ENCODE results near the gene GPATCH3.
"Not testable (repeated sequence)": the region's sequence is repeated elsewhere in the genome, so short reads cannot be mapped to it uniquely, and the experiment has no call there.

The GPATCH3 gene

DNA sequence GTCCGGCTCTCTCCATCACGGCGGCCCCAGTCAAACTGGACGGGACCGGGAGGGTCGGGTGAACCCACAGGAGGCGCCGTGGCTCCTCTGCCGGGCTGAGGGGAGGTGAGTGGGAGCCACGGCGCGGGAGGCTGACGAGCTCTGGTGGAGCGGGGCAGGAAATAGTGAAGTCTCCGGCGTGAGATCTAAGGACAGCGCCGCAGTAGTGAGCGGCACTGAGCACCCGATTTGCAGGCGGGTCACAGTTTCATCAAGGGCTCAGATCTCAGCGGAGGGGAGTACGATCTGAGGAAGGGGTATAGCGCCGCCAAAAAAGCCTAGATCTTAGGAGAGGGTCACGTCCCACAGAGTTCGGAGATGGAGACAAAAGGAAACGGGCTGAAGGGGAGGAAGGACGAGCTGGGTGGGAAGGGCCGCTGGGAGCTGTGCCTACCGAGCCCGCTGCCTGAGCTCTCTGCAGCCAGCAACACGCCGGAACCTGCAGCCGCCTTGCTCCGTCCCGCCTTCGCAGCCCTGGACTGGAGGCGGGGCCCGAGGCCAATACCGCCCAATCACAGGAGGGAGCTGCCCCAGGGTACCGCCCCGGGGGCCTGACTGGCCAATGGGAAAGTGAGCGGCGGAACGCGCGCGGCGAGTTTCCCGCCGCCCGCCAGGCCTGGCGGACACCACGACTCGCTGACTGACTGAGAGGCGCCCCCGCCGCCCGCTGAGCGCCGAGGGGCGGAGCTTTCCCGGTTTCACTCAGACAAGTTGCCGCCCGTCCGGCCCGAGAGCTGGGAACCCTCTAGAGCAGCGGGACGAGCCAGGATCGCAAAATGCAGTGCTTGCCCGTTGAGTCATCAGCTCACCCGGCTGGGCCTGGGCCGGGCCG, 35.4 kb downstream of the GPATCH3 start:
- peak; percentile 80 to 98 (median 87) for DNase-seq (ENCODE audit: low read depth in 2 of 3, low spot score in 2 of 3)

DNA sequence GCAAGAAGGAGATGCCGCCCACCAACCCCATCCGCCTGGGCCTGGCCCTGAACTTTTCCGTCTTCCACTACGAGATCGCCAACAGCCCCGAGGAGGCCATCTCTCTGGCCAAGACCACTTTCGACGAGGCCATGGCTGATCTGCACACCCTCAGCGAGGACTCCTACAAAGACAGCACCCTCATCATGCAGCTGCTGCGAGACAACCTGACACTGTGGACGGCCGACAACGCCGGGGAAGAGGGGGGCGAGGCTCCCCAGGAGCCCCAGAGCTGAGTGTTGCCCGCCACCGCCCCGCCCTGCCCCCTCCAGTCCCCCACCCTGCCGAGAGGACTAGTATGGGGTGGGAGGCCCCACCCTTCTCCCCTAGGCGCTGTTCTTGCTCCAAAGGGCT, 36.6 kb downstream of the GPATCH3 start:
- DNase-seq (ENCODE audit: low read depth in 2 of 3, low spot score in 2 of 3), result no peak

DNA sequence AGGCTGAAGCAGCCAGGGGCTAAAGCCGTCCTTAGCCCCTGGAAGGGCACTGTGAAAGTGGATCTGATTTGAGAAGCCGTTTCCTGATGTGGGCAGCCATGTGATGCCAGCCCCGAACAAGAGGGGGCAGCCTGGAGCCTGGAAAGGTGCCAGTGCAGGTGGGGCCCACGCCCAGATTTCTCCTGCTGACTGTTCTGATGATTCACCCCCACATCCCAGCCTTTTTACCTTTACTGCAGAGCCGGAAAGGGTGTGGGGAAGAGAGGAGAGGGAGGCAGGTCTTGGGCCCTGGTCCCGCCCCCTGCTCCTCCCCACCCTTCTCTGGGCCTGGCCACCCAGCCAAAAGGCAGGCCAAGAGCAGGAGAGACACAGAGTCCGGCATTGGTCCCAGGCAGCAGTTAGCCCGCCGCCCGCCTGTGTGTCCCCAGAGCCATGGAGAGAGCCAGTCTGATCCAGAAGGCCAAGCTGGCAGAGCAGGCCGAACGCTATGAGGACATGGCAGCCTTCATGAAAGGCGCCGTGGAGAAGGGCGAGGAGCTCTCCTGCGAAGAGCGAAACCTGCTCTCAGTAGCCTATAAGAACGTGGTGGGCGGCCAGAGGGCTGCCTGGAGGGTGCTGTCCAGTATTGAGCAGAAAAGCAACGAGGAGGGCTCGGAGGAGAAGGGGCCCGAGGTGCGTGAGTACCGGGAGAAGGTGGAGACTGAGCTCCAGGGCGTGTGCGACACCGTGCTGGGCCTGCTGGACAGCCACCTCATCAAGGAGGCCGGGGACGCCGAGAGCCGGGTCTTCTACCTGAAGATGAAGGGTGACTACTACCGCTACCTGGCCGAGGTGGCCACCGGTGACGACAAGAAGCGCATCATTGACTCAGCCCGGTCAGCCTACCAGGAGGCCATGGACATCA, 37.2 kb downstream of the GPATCH3 start, which contains the start of gene SFN:
Gene SFN (plus strand): TSS at position 369 of the 904 bp plus-strand sequence. CDS start 64 bp downstream, at position 433.
- peak in 1 of 3 experiments; percentile 31 for DNase-seq (ENCODE audit: low read depth in 2 of 3, low spot score in 2 of 3)

DNA sequence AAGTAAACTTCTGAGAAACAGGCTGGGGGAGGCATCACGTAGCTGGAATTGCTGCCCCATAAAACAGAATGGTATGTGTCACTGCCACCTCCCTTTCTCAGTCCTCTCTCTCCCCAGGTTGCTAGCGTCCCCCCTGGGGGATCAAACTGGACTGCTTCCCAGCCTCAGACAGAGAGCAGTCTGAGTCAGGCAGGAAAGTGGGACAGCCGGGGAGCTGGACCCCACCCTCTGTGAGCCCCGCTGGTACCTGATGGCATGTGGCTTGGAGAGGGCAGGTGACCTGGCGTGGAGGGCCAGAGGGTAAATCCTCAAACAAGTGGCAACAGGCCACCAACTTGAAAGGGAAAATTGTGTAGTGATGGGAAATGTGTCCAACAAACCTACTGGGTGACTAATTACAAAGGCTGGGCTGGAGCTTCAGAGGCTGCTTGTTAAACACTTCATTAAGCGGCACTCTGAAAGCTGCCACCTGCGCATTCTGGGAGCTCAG, 38.3 kb downstream of the GPATCH3 start:
- no peak for DNase-seq (ENCODE audit: low read depth in 2 of 3, low spot score in 2 of 3)

DNA sequence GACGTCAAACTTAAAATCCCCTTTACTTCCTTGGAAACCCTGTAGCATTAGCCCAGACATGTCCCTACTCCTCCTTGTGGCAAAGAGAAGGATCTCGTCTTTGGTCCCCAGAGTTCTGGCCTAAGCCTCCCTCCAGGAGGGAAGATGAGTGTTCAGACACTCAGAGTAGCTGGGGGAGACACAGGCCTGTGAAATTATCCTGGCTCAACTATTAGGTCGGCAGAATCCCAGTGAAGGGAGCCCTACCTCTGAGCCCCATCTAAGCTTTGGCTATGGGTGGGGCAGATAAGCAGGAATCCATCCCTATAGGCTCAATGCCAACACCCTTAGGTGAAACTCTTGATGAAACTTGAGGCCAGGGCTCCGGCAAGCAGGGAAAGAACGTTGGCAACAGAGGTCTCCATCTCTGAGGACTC, 39.0 kb downstream of the GPATCH3 start:
- DNase-seq (ENCODE audit: low read depth in 2 of 3, low spot score in 2 of 3), result no peak

DNA sequence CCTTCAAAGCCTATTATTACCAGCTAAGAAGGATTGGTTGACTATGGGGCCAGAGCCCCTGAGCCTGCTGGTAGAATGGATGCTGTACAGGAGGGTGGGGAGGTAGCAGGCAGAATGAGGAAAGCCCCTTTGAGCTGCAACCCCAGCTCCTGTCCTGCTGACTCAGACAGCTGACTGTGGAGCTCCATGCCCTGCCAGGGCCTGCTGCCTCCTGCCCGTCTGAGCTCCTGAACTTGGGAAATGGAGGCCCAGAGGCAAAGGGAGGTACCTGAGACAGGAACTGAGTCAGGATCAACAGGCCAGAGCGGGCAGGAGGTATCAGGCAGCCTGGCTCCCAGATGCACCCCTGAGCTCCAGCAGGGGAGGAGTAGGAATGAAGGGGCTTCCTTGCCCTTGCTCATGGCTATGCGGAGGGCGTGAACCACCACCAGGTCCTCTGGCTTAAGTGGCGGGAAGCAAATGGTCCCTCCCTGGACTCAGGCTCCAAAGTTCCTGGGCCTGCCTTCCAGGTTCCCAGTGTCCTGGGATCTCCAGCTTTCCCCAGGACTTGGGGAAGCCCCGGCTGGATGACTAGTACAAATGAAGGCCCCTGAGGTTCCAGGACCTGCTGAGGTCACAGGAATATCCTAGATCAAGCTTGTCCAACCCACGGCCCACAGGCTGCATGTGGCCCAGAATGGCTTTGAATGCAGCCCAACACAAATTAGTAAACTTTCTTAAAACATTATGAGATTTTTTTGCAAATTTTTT, 41.2 kb downstream of the GPATCH3 start:
- DNase-seq (ENCODE audit: low read depth in 2 of 3, low spot score in 2 of 3), result no peak

DNA sequence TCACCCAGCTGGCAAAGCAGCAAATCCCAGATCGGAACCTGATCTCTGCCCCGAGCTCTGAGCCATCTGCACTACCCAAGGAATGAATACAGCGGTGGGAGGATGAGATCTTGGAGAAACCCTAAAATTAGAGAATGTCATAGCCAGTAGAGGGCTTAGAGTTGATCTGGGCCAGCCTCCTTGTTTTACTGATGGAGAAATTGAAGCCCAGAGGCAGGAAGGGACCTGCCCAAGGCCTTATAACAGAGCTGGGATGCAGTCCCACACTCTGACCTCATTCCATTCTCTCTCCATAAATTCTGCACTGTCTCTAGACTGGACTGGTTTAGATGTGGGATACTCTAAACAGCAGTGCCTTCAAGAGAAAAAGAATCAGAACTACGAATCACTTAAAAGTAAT, 42.1 kb downstream of the GPATCH3 start:
- no peak for DNase-seq (ENCODE audit: low read depth in 2 of 3, low spot score in 2 of 3)

DNA sequence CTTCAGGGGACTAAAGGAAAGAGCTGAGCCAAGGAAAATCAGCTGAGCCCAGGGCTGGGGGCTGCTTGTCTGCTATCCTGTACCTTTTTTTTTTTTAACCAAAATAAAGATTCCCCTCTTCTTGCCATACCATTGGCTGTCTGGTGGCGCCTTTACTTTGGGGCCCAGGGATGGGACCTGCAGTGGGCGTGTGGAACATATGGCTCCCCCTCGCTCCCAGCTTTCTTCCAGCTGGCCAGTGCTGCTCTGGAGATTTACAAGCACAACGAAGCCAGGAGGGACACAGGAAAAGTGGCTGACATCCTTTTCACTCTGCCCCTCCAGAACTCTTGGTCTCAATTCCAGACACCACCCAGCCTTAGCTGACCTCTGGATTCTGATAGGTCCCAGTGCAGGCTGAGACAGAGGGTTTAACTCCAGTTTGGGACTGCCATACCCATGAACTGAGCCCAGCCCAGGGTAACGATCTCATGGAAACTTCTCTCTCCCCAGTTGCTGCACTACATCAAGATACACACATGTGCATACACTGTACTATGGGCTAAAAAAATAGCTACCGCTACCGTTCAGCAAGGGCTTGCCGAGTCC, 42.7 kb downstream of the GPATCH3 start:
- DNase-seq (ENCODE audit: low read depth in 2 of 3, low spot score in 2 of 3), result no peak

DNA sequence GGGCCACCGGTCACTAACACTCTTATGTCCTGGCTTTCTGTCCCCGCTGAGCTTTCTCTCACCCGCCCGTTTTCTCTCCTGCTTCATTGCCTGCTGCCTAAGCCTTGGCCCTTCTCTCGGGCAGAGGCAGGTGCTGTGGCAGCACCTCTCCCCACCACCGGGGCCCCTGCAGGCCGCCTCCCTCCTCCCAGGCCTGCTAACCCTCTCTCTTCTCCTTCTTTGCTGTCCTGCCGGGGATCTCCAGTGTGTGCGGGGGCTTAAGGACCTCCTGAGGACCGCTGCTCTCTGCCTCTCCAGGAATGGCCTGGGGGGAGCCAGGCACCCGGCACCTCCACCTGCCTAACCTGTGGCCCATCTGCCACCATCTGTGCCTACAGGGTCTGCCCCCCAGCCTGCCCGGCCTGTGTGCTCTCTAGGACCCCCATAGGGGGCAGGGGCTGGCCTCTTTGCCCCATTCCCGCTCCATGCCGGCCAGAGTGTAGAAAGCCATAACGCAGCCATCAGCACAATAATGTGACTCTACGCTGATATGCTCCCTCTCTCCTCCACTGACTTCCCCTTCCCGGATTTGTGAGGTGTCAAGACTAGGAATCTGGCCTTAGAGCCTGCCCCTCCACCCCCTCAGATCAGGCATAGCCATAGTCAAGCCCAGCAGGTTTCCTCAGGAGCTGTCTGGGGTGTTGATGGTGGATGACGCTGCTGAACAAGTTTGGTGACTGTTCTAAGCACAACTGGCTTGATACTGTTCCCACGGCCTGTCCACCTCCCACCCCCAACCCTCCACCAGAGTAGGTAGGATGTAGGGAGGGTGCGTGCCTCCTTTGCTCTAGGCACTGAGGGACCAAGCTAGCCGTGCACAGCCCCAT, 43.4 kb downstream of the GPATCH3 start:
- no peak for DNase-seq (ENCODE audit: low read depth in 2 of 3, low spot score in 2 of 3)

DNA sequence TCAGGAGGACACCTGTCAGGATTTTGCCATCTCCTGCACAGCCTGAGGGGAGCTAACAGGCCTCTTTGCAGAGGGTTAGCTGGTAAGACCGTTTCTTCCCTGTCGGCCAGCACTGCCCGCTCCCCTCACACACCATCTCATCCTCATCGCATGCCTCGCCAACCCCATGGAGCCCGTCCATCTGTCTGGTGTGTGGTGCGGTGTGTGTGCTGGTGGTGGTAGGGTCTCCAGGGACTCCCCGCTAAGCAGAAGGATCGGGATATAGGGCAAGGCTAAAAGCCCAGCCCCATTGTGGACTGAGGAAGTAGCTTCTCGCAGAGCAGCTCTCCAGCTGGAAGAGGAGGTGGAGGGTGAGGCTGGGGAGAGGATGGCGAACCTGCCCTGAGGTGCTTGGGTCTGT, 44.1 kb downstream of the GPATCH3 start:
- DNase-seq (ENCODE audit: low read depth in 2 of 3, low spot score in 2 of 3), result no peak

DNA sequence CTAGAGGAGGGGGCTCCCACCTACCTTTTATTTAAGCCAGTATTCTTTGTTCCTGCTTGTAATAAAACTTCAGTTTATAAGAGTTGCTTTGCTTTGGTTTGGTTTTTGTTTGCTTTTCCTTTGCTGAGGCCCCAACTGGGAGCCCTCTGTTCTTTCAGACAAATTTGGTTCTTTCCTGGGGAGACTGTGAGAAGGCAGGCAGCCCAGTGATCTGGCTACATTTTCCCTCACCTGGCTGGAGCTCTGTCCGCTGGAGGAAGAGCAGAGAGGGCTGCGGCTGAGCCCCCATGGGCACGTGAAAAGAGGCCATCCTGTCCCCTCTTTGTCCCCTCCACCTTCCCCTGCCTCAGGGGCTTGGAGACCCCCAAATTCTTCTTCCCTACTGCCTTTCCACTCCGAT, 44.6 kb downstream of the GPATCH3 start:
- DNase-seq (ENCODE audit: low read depth in 2 of 3, low spot score in 2 of 3), result no peak

DNA sequence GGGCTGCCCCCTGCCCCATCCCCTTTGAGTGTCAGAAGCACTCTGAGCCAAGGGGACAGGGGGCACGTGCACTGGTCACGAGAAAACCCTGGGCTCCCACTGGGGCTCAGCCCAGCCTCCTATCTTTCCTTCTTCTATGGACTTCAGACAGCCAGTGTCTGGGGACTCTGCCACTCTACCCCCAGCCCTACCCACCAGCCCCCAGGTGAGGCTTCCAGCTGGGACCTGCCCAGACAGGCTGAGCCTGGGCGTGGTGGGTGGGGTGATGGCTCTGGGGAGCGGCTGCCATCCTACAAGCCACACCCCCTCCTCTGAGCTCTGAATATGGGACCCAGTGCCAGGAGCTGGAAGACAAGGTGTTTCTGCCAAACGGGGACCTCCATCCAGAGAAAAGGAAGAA, 45.4 kb downstream of the GPATCH3 start:
- no peak for DNase-seq (ENCODE audit: low read depth in 2 of 3, low spot score in 2 of 3)

DNA sequence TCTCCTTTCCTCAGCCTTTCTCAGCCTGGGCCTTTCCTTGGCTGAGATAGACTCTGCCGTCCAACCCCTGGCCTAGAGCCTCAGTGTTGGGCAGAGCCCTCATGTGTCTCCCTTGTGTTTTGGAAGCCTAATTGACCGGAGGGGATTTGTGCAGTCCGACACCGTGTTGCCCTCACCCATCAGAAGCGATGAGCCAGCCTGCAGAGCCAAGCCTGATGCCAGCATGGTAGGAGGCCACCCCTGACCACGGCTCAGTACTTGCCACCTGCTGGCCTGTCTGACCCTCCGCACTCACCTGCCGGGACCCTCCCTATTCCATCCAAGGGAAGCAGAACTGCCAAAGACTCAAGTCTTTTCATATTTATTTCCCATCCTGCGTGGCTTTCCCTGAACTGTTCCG, 46.7 kb downstream of the GPATCH3 start:
- no peak for DNase-seq (ENCODE audit: low read depth in 2 of 3, low spot score in 2 of 3)

DNA sequence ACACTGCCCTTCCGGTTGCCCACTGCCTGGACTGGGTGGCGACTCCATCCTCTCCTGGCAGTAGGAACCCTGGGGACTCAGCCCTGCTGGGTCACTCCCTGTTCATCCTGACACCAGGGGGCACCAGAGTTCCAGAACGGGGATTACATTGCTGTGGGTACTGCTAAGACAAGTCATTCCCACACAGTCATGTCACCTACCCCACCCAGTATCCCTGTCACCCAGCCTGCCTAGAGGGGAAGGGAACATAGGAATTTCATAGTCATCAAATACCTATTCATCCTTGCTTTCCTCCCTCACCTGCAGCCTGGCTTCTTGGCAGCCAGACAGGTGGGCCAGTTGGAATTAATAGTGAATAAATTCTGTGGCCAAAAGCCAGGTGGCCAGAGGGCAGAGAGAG, 47.1 kb downstream of the GPATCH3 start:
- peak; percentile 30 to 68 (median 55) for DNase-seq (ENCODE audit: low read depth in 2 of 3, low spot score in 2 of 3)

DNA sequence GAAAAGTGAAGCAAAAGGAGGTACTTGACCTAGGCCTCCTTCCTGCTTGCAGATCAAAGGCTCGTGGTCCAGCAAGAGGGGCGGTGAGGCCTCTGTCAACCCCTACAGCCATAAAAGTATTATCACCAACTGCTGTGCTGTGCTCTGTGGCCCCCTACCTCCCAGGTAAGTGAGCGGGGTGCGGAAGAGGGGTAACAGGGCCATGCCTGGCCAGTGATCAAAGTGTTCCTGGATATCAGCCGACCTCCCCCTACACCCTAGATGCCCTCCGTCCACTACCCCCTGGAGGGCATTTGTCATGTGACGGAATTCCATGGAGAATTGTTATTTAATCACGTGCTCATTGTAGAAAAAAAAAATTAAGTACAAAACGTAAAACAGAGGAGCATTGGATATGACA, 47.6 kb downstream of the GPATCH3 start:
- DNase-seq (ENCODE audit: low read depth in 2 of 3, low spot score in 2 of 3), result no peak

DNA sequence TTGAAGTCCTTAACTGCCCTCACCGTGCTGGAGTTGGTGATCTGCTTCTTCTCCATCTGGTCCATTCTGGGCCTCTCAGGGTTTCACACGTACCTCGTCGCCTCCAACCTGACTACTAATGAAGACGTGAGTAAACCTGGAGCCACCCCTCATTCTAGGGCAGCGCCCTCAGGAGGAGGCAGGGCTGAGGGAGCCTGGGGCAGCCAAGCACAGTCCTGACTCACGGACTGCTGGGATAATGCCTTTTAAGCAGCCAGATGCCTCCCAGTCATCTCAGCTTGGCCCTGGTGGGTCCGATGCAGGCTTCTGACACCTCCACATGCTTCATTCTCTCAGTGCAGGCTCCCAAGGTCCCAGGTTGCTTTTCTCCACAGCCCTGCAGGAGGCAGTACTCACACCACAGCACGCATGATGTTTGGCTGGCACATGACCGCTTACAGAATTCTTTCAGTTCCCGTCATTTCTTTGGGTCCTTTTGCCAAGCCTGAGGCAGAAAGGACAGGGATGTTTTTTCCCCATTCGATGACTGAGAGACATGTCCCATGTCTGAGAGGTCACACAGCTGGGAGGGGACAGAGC, 49.1 kb downstream of the GPATCH3 start:
- DNase-seq (ENCODE audit: low read depth in 2 of 3, low spot score in 2 of 3), result no peak

DNA sequence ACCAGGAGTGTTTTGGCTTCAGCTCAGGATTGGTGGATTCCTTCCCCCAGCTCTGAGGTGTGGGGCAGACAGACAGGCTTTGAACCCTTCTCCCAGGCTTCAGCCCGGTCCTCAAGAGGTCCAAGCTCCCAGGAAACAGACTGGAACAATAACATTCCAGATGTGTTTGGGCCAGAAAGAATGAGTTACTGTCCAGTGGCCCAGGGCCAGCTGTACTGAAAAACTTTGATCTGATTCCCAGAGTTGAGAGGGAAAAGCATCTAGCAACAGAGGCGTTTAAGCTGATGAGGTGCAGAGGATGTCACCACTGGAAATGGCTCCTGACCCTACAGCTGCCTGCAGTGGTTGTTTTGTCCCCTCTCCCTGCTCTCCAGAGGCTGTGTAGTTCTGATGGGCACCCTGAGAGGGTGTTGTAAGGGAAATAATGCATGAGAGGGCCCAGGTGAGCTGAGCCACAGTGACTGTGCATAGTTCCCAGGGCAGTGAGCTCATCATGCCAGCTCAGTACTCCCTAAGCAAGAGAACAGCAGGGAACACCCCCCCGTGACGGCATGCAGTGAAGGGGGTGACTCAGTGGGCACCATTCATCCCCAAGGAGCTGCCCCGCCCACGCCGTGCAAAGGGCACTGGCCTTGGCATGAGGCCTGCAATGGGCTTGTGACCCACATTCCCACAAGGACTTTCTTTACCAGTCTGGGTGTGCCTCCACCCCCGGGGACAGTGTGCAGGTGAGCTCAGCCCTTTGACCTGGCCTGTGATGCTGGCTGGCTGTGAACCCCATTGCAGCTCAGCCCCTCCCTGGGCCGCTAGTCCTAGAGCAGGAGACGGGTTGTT, 51.1 kb downstream of the GPATCH3 start:
- no peak for DNase-seq (ENCODE audit: low read depth in 2 of 3, low spot score in 2 of 3)

DNA sequence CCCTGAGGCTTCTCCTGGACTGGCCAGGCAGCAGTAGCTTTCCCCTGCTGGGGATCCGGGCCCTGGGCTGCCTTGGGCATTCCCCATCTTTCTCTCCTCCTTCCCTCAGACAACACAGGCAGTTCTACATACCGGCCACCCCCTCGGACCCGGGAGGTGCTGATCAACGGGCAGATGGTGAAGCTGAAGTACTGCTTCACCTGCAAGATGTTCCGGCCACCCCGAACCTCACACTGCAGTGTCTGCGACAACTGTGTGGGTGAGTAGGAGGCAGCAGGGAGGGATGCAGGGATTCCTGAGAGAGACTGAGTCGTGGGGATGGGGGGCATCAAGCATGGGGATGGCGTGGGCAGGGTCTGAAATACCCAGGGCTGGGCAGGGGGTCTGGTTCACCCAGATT, 51.8 kb downstream of the GPATCH3 start:
- DNase-seq (ENCODE audit: low read depth in 2 of 3, low spot score in 2 of 3), result no peak

DNA sequence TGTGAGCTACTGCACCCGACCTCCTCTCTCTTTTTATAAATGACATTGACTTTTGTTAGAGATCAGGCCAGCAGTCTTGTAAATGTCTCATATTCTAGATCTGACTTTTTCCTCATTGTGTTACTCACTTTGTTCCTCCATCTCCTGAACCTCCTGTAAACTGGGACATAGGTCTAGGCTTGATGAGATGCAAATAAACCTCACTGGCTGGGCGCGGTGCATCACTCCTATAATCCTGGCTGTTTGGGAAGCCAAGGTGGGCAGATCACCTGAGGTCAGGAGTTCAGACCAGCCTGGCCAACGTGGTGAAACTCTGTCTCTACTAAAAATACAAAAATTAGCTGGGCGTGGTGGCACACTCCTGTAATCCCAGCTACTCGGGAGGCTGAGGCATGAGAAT, 52.4 kb downstream of the GPATCH3 start:
- not testable (repeated sequence) for DNase-seq (ENCODE audit: low read depth in 2 of 3, low spot score in 2 of 3)
